Activated CD4-positive, alpha-beta T cell treated with anti-CD3 and anti-CD28 coated beads for 36 hours (primary cell): ENCODE data around the gene TPCN1. TPM values are rescaled to one million over a fixed set of nuclear protein-coding genes. Genes with fewer than 3 reads are reported as not detected.
A peak's percentile ranks its signal among the peaks of the same experiment; 100 is the strongest.

Experiments used
- ATAC-seq: fragments of 200-7000 bp; cut with Tn5 transposase; one replicate; pipeline ENCODE4 v1.10.0; 2021; ENCODE audit warnings: mild to moderate bottlenecking, moderate library complexity
- CTCF ChIA-PET: fragments of 350-600 bp; sonication (Branson Sonifier 250); formaldehyde crosslinking; loops from one replicate; lab custom pipeline; 2021; ENCODE audit warnings: antibody characterized with exemption; lab: Charles Lee
- POLR2A ChIA-PET: fragments of 350-600 bp; sonication (Branson Sonifier 250); formaldehyde crosslinking; loops from one replicate; lab custom pipeline; 2021; ENCODE audit warnings: antibody characterized with exemption, inconsistent platforms; lab: Charles Lee
- DNase-seq: peaks from one replicate; pipeline ENCODE4 v3.0.0-alpha.2; 2020
- H3K27ac Mint-ChIP-seq: one replicate; pipeline ENCODE4 v1.8.0; 2021; ENCODE audit warnings: mixed read lengths
- H3K27me3 Mint-ChIP-seq: one replicate; pipeline ENCODE4 v1.8.0; 2021; ENCODE audit warnings: mixed read lengths
- H3K36me3 Mint-ChIP-seq: one replicate; pipeline ENCODE4 v1.8.0; 2021; ENCODE audit warnings: low read depth, mixed read lengths
- H3K4me1 Mint-ChIP-seq: one replicate; pipeline ENCODE4 v1.8.0; 2021; ENCODE audit warnings: mixed read lengths
- H3K4me3 Mint-ChIP-seq: one replicate; pipeline ENCODE4 v1.8.0; 2021; ENCODE audit warnings: mild to moderate bottlenecking, moderate library complexity, mixed read lengths
- H3K9me3 Mint-ChIP-seq: one replicate; pipeline ENCODE4 v1.8.0; 2021; ENCODE audit warnings: low read depth, mixed read lengths
- intact Hi-C, 2 experiments: fragments of 100-400 bp; cut with DNase I in 1 of 2; cut with micrococcal nuclease in 1 of 2; formaldehyde crosslinking; loops; one replicate each; pipeline versions ENCODE4 v1.14.2 to v1.15.1; 2022 to 2024; cut with DNase I, micrococcal nuclease
- total RNA-seq, 2 experiments: library from RNA; stranded (reverse); gene quantifications; one replicate each; pipeline ENCODE4 v1.2.3, GENCODE V29; 2021

TPCN1 gene
- total RNA-seq, 2 experiments from 2014 or later: 35.5 to 37.0 TPM

GRCh38 chr12:113274848-113275247 is 53.6 kb downstream of the TPCN1 start:
- H3K27ac Mint-ChIP-seq: no peak overlapping the region
- ATAC-seq (no peak), DNase-seq (no peak)
- no peaks in the 10 kb centered on the region for H3K27me3 Mint-ChIP-seq
- H3K36me3 Mint-ChIP-seq: peaks cover 28% of the 10 kb centered on the region
- H3K9me3 Mint-ChIP-seq: no peaks in the 10 kb centered on the region
- CTCF ChIA-PET: no interaction called here
- POLR2A ChIA-PET: no interaction called here
- H3K4me1 Mint-ChIP-seq: peaks cover 15% of the 10 kb centered on the region
- intact Hi-C loops: no loop called here
- H3K4me3 Mint-ChIP-seq: no peak overlapping the region

- CTCF ChIA-PET: no interaction called here
- ATAC-seq (no peak), DNase-seq (no peak)
- intact Hi-C loops: no loop called here
- H3K9me3 Mint-ChIP-seq: no peaks in the 10 kb centered on the region
- H3K4me3 Mint-ChIP-seq: no peak overlapping the region
- H3K36me3 Mint-ChIP-seq: peaks cover 30% of the 10 kb centered on the region
- no peaks in the 10 kb centered on the region for H3K27me3 Mint-ChIP-seq
- H3K4me1 Mint-ChIP-seq: peaks cover 13% of the 10 kb centered on the region
- POLR2A ChIA-PET: no interaction called here
- no peak overlapping the region for H3K27ac Mint-ChIP-seq
These were observed 55.0 kb downstream of the TPCN1 start for GRCh38 chr12:113276306-113276705.

GRCh38 chr12:113276946-113277500 is 55.8 kb downstream of the TPCN1 start:
- Mint-ChIP-seq H3K27me3 (no peaks in the 10 kb centered on the region), H3K4me1 (peaks cover 6% of the 10 kb centered on the region), H3K36me3 (peaks cover 30% of the 10 kb centered on the region), H3K4me3 (no peak overlapping the region), H3K9me3 (no peaks in the 10 kb centered on the region), H3K27ac (no peak overlapping the region)
- ATAC-seq: no peak
- DNase-seq: no peak
- POLR2A ChIA-PET: interaction anchor here (0.6 kb wide), 1 partner anchor 19 kb away, joined by 4 read pairs; no protein-coding TSS in a partner anchor
- intact Hi-C loops: no loop called here
- CTCF ChIA-PET: no interaction called here

GRCh38 chr12:113277511-113277910 is 56.2 kb downstream of the TPCN1 start:
- Mint-ChIP-seq H3K27ac (no peak overlapping the region), H3K9me3 (no peaks in the 10 kb centered on the region), H3K4me3 (no peak overlapping the region), H3K4me1 (peaks cover 1% of the 10 kb centered on the region), H3K27me3 (no peaks in the 10 kb centered on the region), H3K36me3 (peaks cover 27% of the 10 kb centered on the region)
- CTCF ChIA-PET: no interaction called here
- ATAC-seq (no peak), DNase-seq (no peak)
- POLR2A ChIA-PET: interaction anchor here (0.6 kb wide), 1 partner anchor 20 kb away, joined by 4 read pairs; no protein-coding TSS in a partner anchor
- intact Hi-C loops: no loop called here

GRCh38 chr12:113278141-113278540 is 56.9 kb downstream of the TPCN1 start:
- CTCF ChIA-PET: no interaction called here
- POLR2A ChIA-PET: no interaction called here
- Mint-ChIP-seq H3K4me3 (no peak overlapping the region), H3K27ac (no peak overlapping the region), H3K4me1 (no peaks in the 10 kb centered on the region), H3K9me3 (no peaks in the 10 kb centered on the region), H3K36me3 (peaks cover 25% of the 10 kb centered on the region), H3K27me3 (no peaks in the 10 kb centered on the region)
- DNase-seq: no peak
- intact Hi-C loops: no loop called here
- ATAC-seq: no peak

- intact Hi-C loops: no loop called here
- ChIA-PET POLR2A (no interaction called here), CTCF (no interaction called here)
- no peak overlapping the region for H3K4me3 Mint-ChIP-seq
- peaks cover 20% of the 10 kb centered on the region for H3K36me3 Mint-ChIP-seq
- no peaks in the 10 kb centered on the region for H3K9me3 Mint-ChIP-seq
- H3K27me3 Mint-ChIP-seq: no peaks in the 10 kb centered on the region
- DNase-seq (no peak), ATAC-seq (no peak)
- H3K4me1 Mint-ChIP-seq: no peaks in the 10 kb centered on the region
- H3K27ac Mint-ChIP-seq: peak overlapping the region; percentile 56
These were observed 57.4 kb downstream of the TPCN1 start for GRCh38 chr12:113278633-113279032.

- intact Hi-C loops: no loop called here
- Mint-ChIP-seq H3K36me3 (peaks cover 5% of the 10 kb centered on the region), H3K4me1 (no peaks in the 10 kb centered on the region), H3K27ac (no peak overlapping the region), H3K4me3 (no peak overlapping the region), H3K9me3 (no peaks in the 10 kb centered on the region), H3K27me3 (no peaks in the 10 kb centered on the region)
- ChIA-PET POLR2A (interaction anchor here (0.7 kb wide), 1 partner anchor 97 kb away, joined by 3 read pairs; no protein-coding TSS in a partner anchor), CTCF (no interaction called here)
- DNase-seq: no peak
- no peak for ATAC-seq
These were observed 63.5 kb downstream of the TPCN1 start for GRCh38 chr12:113284751-113285150.

- no peaks in the 10 kb centered on the region for H3K4me1 Mint-ChIP-seq
- no peaks in the 10 kb centered on the region for H3K27me3 Mint-ChIP-seq
- ChIA-PET CTCF (interaction anchor here (0.7 kb wide), 1 partner anchor 16 kb away, joined by 3 read pairs; no protein-coding TSS in a partner anchor), POLR2A (no interaction called here)
- intact Hi-C loops: no loop called here
- no peaks in the 10 kb centered on the region for H3K9me3 Mint-ChIP-seq
- no peak for DNase-seq
- ATAC-seq: no peak
- H3K36me3 Mint-ChIP-seq: peaks cover 2% of the 10 kb centered on the region
- no peak overlapping the region for H3K27ac Mint-ChIP-seq
- H3K4me3 Mint-ChIP-seq: no peak overlapping the region
These were observed 64.7 kb downstream of the TPCN1 start for GRCh38 chr12:113285679-113286610.

- intact Hi-C loops: no loop called here
- Mint-ChIP-seq H3K4me3 (no peak overlapping the region), H3K36me3 (peaks cover 9% of the 10 kb centered on the region), H3K4me1 (no peaks in the 10 kb centered on the region), H3K27me3 (no peaks in the 10 kb centered on the region), H3K9me3 (no peaks in the 10 kb centered on the region), H3K27ac (no peak overlapping the region)
- ChIA-PET CTCF (no interaction called here), POLR2A (no interaction called here)
- DNase-seq (no peak), ATAC-seq (no peak)
These were observed 65.4 kb downstream of the TPCN1 start for GRCh38 chr12:113286712-113287111.

- intact Hi-C loops: no loop called here
- ATAC-seq (no peak), DNase-seq (no peak)
- H3K9me3 Mint-ChIP-seq: no peaks in the 10 kb centered on the region
- ChIA-PET POLR2A (no interaction called here), CTCF (no interaction called here)
- H3K4me3 Mint-ChIP-seq: no peak overlapping the region
- H3K4me1 Mint-ChIP-seq: no peaks in the 10 kb centered on the region
- H3K36me3 Mint-ChIP-seq: peaks cover 13% of the 10 kb centered on the region
- H3K27me3 Mint-ChIP-seq: no peaks in the 10 kb centered on the region
- H3K27ac Mint-ChIP-seq: no peak overlapping the region
These were observed 66.1 kb downstream of the TPCN1 start for GRCh38 chr12:113287146-113287898.

GRCh38 chr12:113287899-113288282 is 66.6 kb downstream of the TPCN1 start:
- Mint-ChIP-seq H3K36me3 (peaks cover 16% of the 10 kb centered on the region), H3K9me3 (no peaks in the 10 kb centered on the region), H3K27ac (no peak overlapping the region), H3K4me3 (no peak overlapping the region), H3K4me1 (no peaks in the 10 kb centered on the region), H3K27me3 (no peaks in the 10 kb centered on the region)
- ChIA-PET POLR2A (no interaction called here), CTCF (no interaction called here)
- no peak for ATAC-seq
- intact Hi-C loops: no loop called here
- DNase-seq: no peak
